ENCODE data around the gene MMS22L.
A peak's percentile ranks its signal among the peaks of the same experiment; 100 is the strongest.

Gene MMS22L

GRCh38 chr6:97222903-97223302 lies 60.1 kb downstream of the MMS22L start:
- no peak overlapping the region for H3K56ac ChIP-seq (ENCODE audit: low read length)
- no peaks in the 10 kb centered on the region for H3K79me1 ChIP-seq (ENCODE audit: low read length)
- H3K27me3 ChIP-seq (ENCODE audit: insufficient read depth, low read length, poor library complexity) = no peaks in the 10 kb centered on the region
- WGBS (ENCODE audit: extremely low coverage, insufficient coverage, low lambda C conversion rate) = no CpG with 5 or more reads among the region's 2 CpGs
- H3K4me1 ChIP-seq (ENCODE audit: control insufficient read depth, low read depth, low read length) = no peaks in the 10 kb centered on the region
- H3K4me2 ChIP-seq (ENCODE audit: low read length) = no peak overlapping the region
- no peak for DNase-seq
- H3K4ac ChIP-seq (ENCODE audit: low read depth, low read length) = no peak overlapping the region
- no peak overlapping the region for H3K23ac ChIP-seq (ENCODE audit: low read length)
- no peaks in the 10 kb centered on the region for H3K36me3 ChIP-seq (ENCODE audit: control insufficient read depth, insufficient read depth, low read length)
- no peak overlapping the region for H3K4me3 ChIP-seq (ENCODE audit: low read length)
- H3K9ac ChIP-seq (ENCODE audit: low read length) = no peak overlapping the region
- no peak overlapping the region for H2BK5ac ChIP-seq (ENCODE audit: low read length)
- no peak overlapping the region for H2BK15ac ChIP-seq (replicated peaks; ENCODE audit: low read depth)
- no peak overlapping the region for H2AK5ac ChIP-seq (ENCODE audit: low read length)
- no peak overlapping the region for H4K8ac ChIP-seq (ENCODE audit: low read depth, low read length)
- no peak overlapping the region for H4K5ac ChIP-seq (ENCODE audit: low read length)
- no peak overlapping the region for H3K27ac ChIP-seq (ENCODE audit: low read depth, low read length)
- H3K79me2 ChIP-seq (ENCODE audit: control insufficient read depth, insufficient read depth, low read length) = no peaks in the 10 kb centered on the region
- no peak overlapping the region for H2BK120ac ChIP-seq (ENCODE audit: low read depth, low read length)
- H3K18ac ChIP-seq (ENCODE audit: low read length) = no peak overlapping the region

- Histone ChIP-seq H3K79me2 (ENCODE audit: control insufficient read depth, insufficient read depth, low read length) (no peaks in the 10 kb centered on the region), H3K56ac (ENCODE audit: low read length) (no peak overlapping the region), H3K27me3 (ENCODE audit: insufficient read depth, low read length, poor library complexity) (no peaks in the 10 kb centered on the region), H3K36me3 (ENCODE audit: control insufficient read depth, insufficient read depth, low read length) (no peaks in the 10 kb centered on the region), H2BK15ac (replicated peaks; ENCODE audit: low read depth) (no peak overlapping the region), H2BK120ac (ENCODE audit: low read depth, low read length) (no peak overlapping the region), H2AK5ac (ENCODE audit: low read length) (no peak overlapping the region), H3K79me1 (ENCODE audit: low read length) (no peaks in the 10 kb centered on the region), H3K4me2 (ENCODE audit: low read length) (no peak overlapping the region), H2BK5ac (ENCODE audit: low read length) (no peak overlapping the region), H3K9ac (ENCODE audit: low read length) (no peak overlapping the region), H3K4ac (ENCODE audit: low read depth, low read length) (no peak overlapping the region), H3K4me3 (ENCODE audit: low read length) (no peak overlapping the region), H4K5ac (ENCODE audit: low read length) (no peak overlapping the region), H3K23ac (ENCODE audit: low read length) (no peak overlapping the region), H3K27ac (ENCODE audit: low read depth, low read length) (no peak overlapping the region), H3K18ac (ENCODE audit: low read length) (no peak overlapping the region), H4K8ac (ENCODE audit: low read depth, low read length) (no peak overlapping the region), H3K4me1 (ENCODE audit: control insufficient read depth, low read depth, low read length) (no peaks in the 10 kb centered on the region)
- DNase-seq = peak; percentile 43
- WGBS (ENCODE audit: extremely low coverage, insufficient coverage, low lambda C conversion rate) = no CpG with 5 or more reads among the region's 4 CpGs
Measured at GRCh38 chr6:97218912-97219311, 64.1 kb downstream of the MMS22L start.

GRCh38 chr6:97215157-97215769 lies 67.8 kb downstream of the MMS22L start:
- no peaks in the 10 kb centered on the region for H3K79me2 ChIP-seq (ENCODE audit: control insufficient read depth, insufficient read depth, low read length)
- no CpG with 5 or more reads among the region's 6 CpGs for WGBS (ENCODE audit: extremely low coverage, insufficient coverage, low lambda C conversion rate)
- no peak overlapping the region for H3K27ac ChIP-seq (ENCODE audit: low read depth, low read length)

GRCh38 chr6:97214671-97215070 lies 68.3 kb downstream of the MMS22L start:
- H3K27ac ChIP-seq (ENCODE audit: low read depth, low read length) = no peak overlapping the region

More at GRCh38 chr6:97215157-97215769, 67.8 kb downstream of the MMS22L start:
- no peak overlapping the region for H2BK15ac ChIP-seq (replicated peaks; ENCODE audit: low read depth)
- H3K36me3 ChIP-seq (ENCODE audit: control insufficient read depth, insufficient read depth, low read length) = no peaks in the 10 kb centered on the region
- H2BK5ac ChIP-seq (ENCODE audit: low read length) = no peak overlapping the region
- no peak overlapping the region for H3K4me3 ChIP-seq (ENCODE audit: low read length)
- no peak overlapping the region for H3K56ac ChIP-seq (ENCODE audit: low read length)
- H3K79me1 ChIP-seq (ENCODE audit: low read length) = no peaks in the 10 kb centered on the region
- no peak overlapping the region for H4K8ac ChIP-seq (ENCODE audit: low read depth, low read length)
- no peaks in the 10 kb centered on the region for H3K27me3 ChIP-seq (ENCODE audit: insufficient read depth, low read length, poor library complexity)
- DNase-seq = peak; percentile 65
- no peak overlapping the region for H4K5ac ChIP-seq (ENCODE audit: low read length)
- no peak overlapping the region for H3K23ac ChIP-seq (ENCODE audit: low read length)
- no peak overlapping the region for H3K9ac ChIP-seq (ENCODE audit: low read length)
- no peaks in the 10 kb centered on the region for H3K4me1 ChIP-seq (ENCODE audit: control insufficient read depth, low read depth, low read length)
- no peak overlapping the region for H3K4ac ChIP-seq (ENCODE audit: low read depth, low read length)
- H2BK120ac ChIP-seq (ENCODE audit: low read depth, low read length) = no peak overlapping the region
- H3K4me2 ChIP-seq (ENCODE audit: low read length) = no peak overlapping the region
- H3K18ac ChIP-seq (ENCODE audit: low read length) = no peak overlapping the region
- H2AK5ac ChIP-seq (ENCODE audit: low read length) = no peak overlapping the region

GRCh38 chr6:97207383-97207782 lies 75.6 kb downstream of the MMS22L start:
- no peaks in the 10 kb centered on the region for H3K79me2 ChIP-seq (ENCODE audit: control insufficient read depth, insufficient read depth, low read length)
- no peak for DNase-seq

More at GRCh38 chr6:97214671-97215070, 68.3 kb downstream of the MMS22L start:
- Histone ChIP-seq H3K9ac (ENCODE audit: low read length) (no peak overlapping the region), H3K4me2 (ENCODE audit: low read length) (no peak overlapping the region), H3K36me3 (ENCODE audit: control insufficient read depth, insufficient read depth, low read length) (no peaks in the 10 kb centered on the region), H4K5ac (ENCODE audit: low read length) (no peak overlapping the region), H2AK5ac (ENCODE audit: low read length) (no peak overlapping the region), H3K4ac (ENCODE audit: low read depth, low read length) (no peak overlapping the region), H2BK120ac (ENCODE audit: low read depth, low read length) (no peak overlapping the region), H3K4me1 (ENCODE audit: control insufficient read depth, low read depth, low read length) (no peaks in the 10 kb centered on the region), H3K79me2 (ENCODE audit: control insufficient read depth, insufficient read depth, low read length) (no peaks in the 10 kb centered on the region), H3K79me1 (ENCODE audit: low read length) (no peaks in the 10 kb centered on the region), H3K27me3 (ENCODE audit: insufficient read depth, low read length, poor library complexity) (no peaks in the 10 kb centered on the region), H4K8ac (ENCODE audit: low read depth, low read length) (no peak overlapping the region), H2BK5ac (ENCODE audit: low read length) (no peak overlapping the region), H3K4me3 (ENCODE audit: low read length) (no peak overlapping the region), H3K18ac (ENCODE audit: low read length) (no peak overlapping the region), H2BK15ac (replicated peaks; ENCODE audit: low read depth) (no peak overlapping the region), H3K56ac (ENCODE audit: low read length) (no peak overlapping the region), H3K23ac (ENCODE audit: low read length) (no peak overlapping the region)
- WGBS (ENCODE audit: extremely low coverage, insufficient coverage, low lambda C conversion rate) = no CpG with 5 or more reads among the region's 2 CpGs
- no peak for DNase-seq

GRCh38 chr6:97205966-97206365 lies 77.0 kb downstream of the MMS22L start:
- Histone ChIP-seq H3K4me2 (ENCODE audit: low read length) (no peak overlapping the region), H3K79me1 (ENCODE audit: low read length) (no peaks in the 10 kb centered on the region), H2AK5ac (ENCODE audit: low read length) (no peak overlapping the region), H3K36me3 (ENCODE audit: control insufficient read depth, insufficient read depth, low read length) (no peaks in the 10 kb centered on the region), H3K4me1 (ENCODE audit: control insufficient read depth, low read depth, low read length) (no peaks in the 10 kb centered on the region), H4K8ac (ENCODE audit: low read depth, low read length) (no peak overlapping the region), H2BK5ac (ENCODE audit: low read length) (no peak overlapping the region), H3K27ac (ENCODE audit: low read depth, low read length) (no peak overlapping the region), H2BK120ac (ENCODE audit: low read depth, low read length) (no peak overlapping the region), H3K79me2 (ENCODE audit: control insufficient read depth, insufficient read depth, low read length) (no peaks in the 10 kb centered on the region), H4K5ac (ENCODE audit: low read length) (no peak overlapping the region), H3K23ac (ENCODE audit: low read length) (no peak overlapping the region), H3K9ac (ENCODE audit: low read length) (no peak overlapping the region), H3K56ac (ENCODE audit: low read length) (no peak overlapping the region), H3K27me3 (ENCODE audit: insufficient read depth, low read length, poor library complexity) (no peaks in the 10 kb centered on the region), H2BK15ac (replicated peaks; ENCODE audit: low read depth) (no peak overlapping the region), H3K4ac (ENCODE audit: low read depth, low read length) (no peak overlapping the region), H3K4me3 (ENCODE audit: low read length) (no peak overlapping the region), H3K18ac (ENCODE audit: low read length) (no peak overlapping the region)
- peak; percentile 33 for DNase-seq

More at GRCh38 chr6:97207383-97207782, 75.6 kb downstream of the MMS22L start:
- Histone ChIP-seq H3K27me3 (ENCODE audit: insufficient read depth, low read length, poor library complexity) (no peaks in the 10 kb centered on the region), H3K4me2 (ENCODE audit: low read length) (no peak overlapping the region), H3K4me3 (ENCODE audit: low read length) (no peak overlapping the region), H4K5ac (ENCODE audit: low read length) (no peak overlapping the region), H2BK15ac (replicated peaks; ENCODE audit: low read depth) (no peak overlapping the region), H2BK120ac (ENCODE audit: low read depth, low read length) (no peak overlapping the region), H4K8ac (ENCODE audit: low read depth, low read length) (no peak overlapping the region), H2AK5ac (ENCODE audit: low read length) (no peak overlapping the region), H3K4ac (ENCODE audit: low read depth, low read length) (no peak overlapping the region), H3K56ac (ENCODE audit: low read length) (no peak overlapping the region), H3K23ac (ENCODE audit: low read length) (no peak overlapping the region), H2BK5ac (ENCODE audit: low read length) (no peak overlapping the region), H3K79me1 (ENCODE audit: low read length) (no peaks in the 10 kb centered on the region), H3K18ac (ENCODE audit: low read length) (no peak overlapping the region), H3K4me1 (ENCODE audit: control insufficient read depth, low read depth, low read length) (no peaks in the 10 kb centered on the region), H3K27ac (ENCODE audit: low read depth, low read length) (no peak overlapping the region), H3K36me3 (ENCODE audit: control insufficient read depth, insufficient read depth, low read length) (no peaks in the 10 kb centered on the region), H3K9ac (ENCODE audit: low read length) (no peak overlapping the region)
